PC-9 (cell line): ENCODE results near the gene ADGRD2. TPM values are rescaled to one million over a fixed set of nuclear protein-coding genes. Genes with fewer than 3 reads are reported as not detected.

Source experiments
- BruUV-seq: library from RNA; stranded (reverse); fragments of 400-500 nt; replicated peaks from 2 replicates; lab custom pipeline; 2021; lab: Mats Ljungman, UMichigan
- CTCF ChIA-PET: fragments of 300-600 bp; sonication (Branson Sonifier 250); formaldehyde crosslinking; loops from one replicate; lab custom pipeline; 2022; ENCODE audit warnings: antibody characterized with exemption; lab: Charles Lee
- POLR2A ChIA-PET: fragments of 300-600 bp; sonication (Branson Sonifier 250); formaldehyde crosslinking; loops from one replicate; lab custom pipeline; 2022; ENCODE audit warnings: antibody characterized with exemption; ENCODE audit not compliant: unreplicated experiment; lab: Charles Lee
- DNase-seq, 2 experiments: peaks; one replicate each; pipeline versions ENCODE4 v3.0.0 to v3.0.0-alpha.2; 2015 to 2022; ENCODE audit warnings: mixed read lengths in 1 of 2
- H2AFZ ChIP-seq: fragments of 200-600 bp; sonication (generic); 2 replicates; pipeline ENCODE4 v1.8.1; 2017; ENCODE audit warnings: antibody characterized with exemption
- H3F3A ChIP-seq: fragments of 200-600 bp; sonication (generic); 2 replicates; pipeline ENCODE4 v1.8.1; 2017; ENCODE audit warnings: antibody characterized with exemption, mild to moderate bottlenecking, low read depth; ENCODE audit not compliant: insufficient read depth
- H3K27ac ChIP-seq: fragments of 200-600 bp; sonication (generic); 2 replicates; pipeline ENCODE4 v1.6.1; 2016; ENCODE audit warnings: mixed run types
- H3K27me3 ChIP-seq: fragments of 200-600 bp; sonication (generic); 2 replicates; pipeline ENCODE4 v1.6.1; 2016; ENCODE audit warnings: low read depth, mixed run types; ENCODE audit not compliant: insufficient read depth
- H3K36me3 ChIP-seq: fragments of 200-600 bp; sonication (generic); 2 replicates; pipeline ENCODE4 v1.6.1; 2016; ENCODE audit warnings: low read depth, mixed run types
- H3K4me1 ChIP-seq: fragments of 200-600 bp; sonication (generic); replicated peaks from 2 replicates; pipeline ENCODE4 v1.6.1; 2016; ENCODE audit warnings: mixed run types; ENCODE audit not compliant: insufficient read depth
- H3K4me2 ChIP-seq: fragments of 200-600 bp; sonication (generic); 2 replicates; pipeline ENCODE4 v1.6.1; 2017; ENCODE audit warnings: mixed run types
- H3K4me3 ChIP-seq: fragments of 200-600 bp; sonication (generic); 2 replicates; pipeline ENCODE4 v1.6.1; 2016; ENCODE audit warnings: mixed run types
- H3K79me2 ChIP-seq: fragments of 200-600 bp; sonication (generic); 2 replicates; pipeline ENCODE4 v1.6.1; 2017; ENCODE audit warnings: low read depth, mixed run types
- H3K9me2 ChIP-seq: fragments of 200-600 bp; sonication (generic); 2 replicates; pipeline ENCODE4 v1.8.1; 2017; ENCODE audit warnings: mild to moderate bottlenecking; ENCODE audit not compliant: insufficient read depth
- H3K9me3 ChIP-seq: fragments of 200-600 bp; sonication (generic); 2 replicates; pipeline ENCODE4 v1.8.1; 2016; ENCODE audit warnings: low read depth; ENCODE audit not compliant: insufficient read depth
- H4K20me1 ChIP-seq: fragments of 200-600 bp; sonication (generic); 2 replicates; pipeline ENCODE4 v1.8.1; 2017; ENCODE audit not compliant: insufficient read depth
- EZH2 ChIP-seq: fragments of 200-600 bp; sonication (generic); IDR thresholded peaks from 2 replicates; pipeline ENCODE4 v1.8.0; 2017; ENCODE audit warnings: antibody characterized with exemption, low read depth
- intact Hi-C: fragments of 100-400 bp; cut with micrococcal nuclease; formaldehyde crosslinking; loops from one replicate; pipeline ENCODE4 v1.10.0; 2022; ENCODE audit not compliant: unreplicated experiment
- total RNA-seq: library from RNA; stranded (reverse); gene quantifications from 2 replicates; pipeline ENCODE4 v1.2.3, GENCODE V29; 2021
- TF ChIP-seq, protein P1 (sequence below): fragments of 200-600 bp; sonication (generic); conservative IDR thresholded peaks from 2 replicates; pipeline ENCODE4 v1.6.1; 2017; ENCODE audit warnings: mixed run types, antibody characterized with exemption, mild to moderate bottlenecking, moderate library complexity

ADGRD2 gene
- total RNA-seq, 1 experiment from 2014 or later, result not detected

DNA sequence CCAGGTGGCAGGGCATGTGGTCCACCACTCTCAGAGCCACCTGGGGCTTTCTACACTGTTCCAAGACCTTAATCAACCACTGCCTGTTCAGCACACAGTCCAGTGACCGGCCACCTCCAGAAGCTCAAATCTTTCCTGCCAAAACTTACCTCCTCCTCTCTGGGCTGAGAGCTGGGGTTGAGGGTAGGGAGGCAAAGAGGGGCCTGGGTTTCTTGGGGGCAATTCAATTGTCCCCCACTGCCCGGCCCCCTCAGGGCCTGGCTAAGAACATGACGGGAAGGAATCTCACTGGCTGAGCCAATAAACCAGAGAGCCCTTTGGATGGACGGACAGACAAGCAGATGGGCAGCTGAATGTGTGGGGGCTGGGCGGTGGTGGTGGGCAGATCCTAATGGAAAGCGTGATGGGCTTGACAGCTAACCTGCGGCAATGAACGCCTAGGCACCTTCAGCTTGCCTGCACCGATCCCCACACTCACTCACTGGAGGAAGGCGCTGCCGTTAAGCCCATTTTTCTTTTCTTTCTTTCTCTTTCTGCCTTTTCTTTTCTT, 51.6 kb downstream of the ADGRD2 start:
- TF ChIP-seq EZH2, result no peak
- no peak for DNase-seq
- intact Hi-C loops, result no loop called here
- ChIA-PET POLR2A (interaction anchor here (0.5 kb wide), 1 partner anchor 233 kb away, joined by 10 read pairs; no protein-coding TSS in a partner anchor), CTCF (no interaction called here)
- no TSS peak for BruUV-seq
- Histone ChIP-seq H3K79me2 (no peaks in the 10 kb centered on the region), H4K20me1 (no peaks in the 10 kb centered on the region), H3K27ac (no peak overlapping the region), H3K4me2 (no peak overlapping the region), H2AFZ (no peak overlapping the region), H3K27me3 (peaks cover 25% of the 10 kb centered on the region; the same call in 1 of the 2 replicates), H3K4me1 (no peaks in the 10 kb centered on the region), H3K4me3 (no peak overlapping the region), H3F3A (no peaks in the 10 kb centered on the region), H3K9me3 (no peaks in the 10 kb centered on the region), H3K9me2 (no peaks in the 10 kb centered on the region), H3K36me3 (no peaks in the 10 kb centered on the region)

DNA sequence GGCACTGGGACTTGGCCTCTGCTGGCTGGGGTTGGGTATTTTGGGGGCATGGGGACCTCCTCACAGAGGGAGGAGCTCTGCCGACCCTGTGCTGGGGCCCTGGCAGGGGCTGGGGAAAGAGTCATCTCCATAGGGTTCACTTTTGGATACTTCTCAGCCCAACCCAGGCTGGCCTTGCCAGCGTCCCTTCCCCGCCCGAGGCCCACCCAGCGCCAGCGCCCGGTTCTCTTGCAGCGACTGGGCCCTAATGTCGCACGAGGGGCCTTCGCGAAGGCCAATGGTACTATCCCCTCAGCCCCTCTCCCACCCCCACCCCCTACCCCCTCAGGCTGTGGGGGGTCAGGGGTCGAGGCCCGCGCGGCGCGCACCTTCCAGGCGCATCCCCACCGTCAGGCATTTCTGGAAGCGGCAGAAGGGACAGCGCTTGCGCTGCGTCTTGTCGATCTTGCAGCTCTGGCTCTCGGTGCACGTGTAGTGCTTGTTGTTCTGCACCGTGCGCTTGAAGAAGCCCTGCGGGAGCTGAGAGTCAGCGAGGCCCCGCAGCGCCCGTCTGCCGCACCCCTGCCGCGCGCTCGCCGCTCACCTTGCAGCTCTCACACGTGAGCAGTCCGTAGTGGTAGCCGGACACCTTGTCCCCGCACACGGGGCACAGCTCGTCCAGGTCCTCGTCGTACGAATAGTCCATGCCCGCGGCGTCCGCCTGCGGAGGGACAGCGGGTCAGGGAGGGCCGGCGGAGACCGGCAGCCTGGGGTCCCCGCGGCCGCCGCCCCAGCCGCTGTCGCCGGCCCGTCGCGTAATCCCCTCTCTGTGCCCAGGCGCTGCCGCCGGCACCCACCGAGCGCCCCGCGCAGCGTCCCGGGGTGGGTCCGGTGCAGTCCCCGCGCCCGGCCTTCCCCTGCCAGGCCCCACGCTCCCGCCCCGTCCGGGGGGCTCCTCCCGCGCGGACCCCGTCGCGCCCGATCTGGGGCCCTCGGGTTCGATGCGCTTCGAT, 52.8 kb downstream of the ADGRD2 start:
- Histone ChIP-seq H3K9me2 (no peaks in the 10 kb centered on the region), H3K79me2 (no peaks in the 10 kb centered on the region), H4K20me1 (no peaks in the 10 kb centered on the region), H3K27me3 (peaks cover 25% of the 10 kb centered on the region; the same call in 1 of the 2 replicates), H3K36me3 (no peaks in the 10 kb centered on the region), H3K27ac (no peak overlapping the region), H3F3A (no peaks in the 10 kb centered on the region), H3K4me2 (no peak overlapping the region), H3K9me3 (no peaks in the 10 kb centered on the region), H3K4me3 (no peak overlapping the region), H3K4me1 (no peaks in the 10 kb centered on the region), H2AFZ (no peak overlapping the region)
- BruUV-seq, result no TSS peak
- TF ChIP-seq EZH2, result no peak
- TF ChIP-seq, protein P1, sequence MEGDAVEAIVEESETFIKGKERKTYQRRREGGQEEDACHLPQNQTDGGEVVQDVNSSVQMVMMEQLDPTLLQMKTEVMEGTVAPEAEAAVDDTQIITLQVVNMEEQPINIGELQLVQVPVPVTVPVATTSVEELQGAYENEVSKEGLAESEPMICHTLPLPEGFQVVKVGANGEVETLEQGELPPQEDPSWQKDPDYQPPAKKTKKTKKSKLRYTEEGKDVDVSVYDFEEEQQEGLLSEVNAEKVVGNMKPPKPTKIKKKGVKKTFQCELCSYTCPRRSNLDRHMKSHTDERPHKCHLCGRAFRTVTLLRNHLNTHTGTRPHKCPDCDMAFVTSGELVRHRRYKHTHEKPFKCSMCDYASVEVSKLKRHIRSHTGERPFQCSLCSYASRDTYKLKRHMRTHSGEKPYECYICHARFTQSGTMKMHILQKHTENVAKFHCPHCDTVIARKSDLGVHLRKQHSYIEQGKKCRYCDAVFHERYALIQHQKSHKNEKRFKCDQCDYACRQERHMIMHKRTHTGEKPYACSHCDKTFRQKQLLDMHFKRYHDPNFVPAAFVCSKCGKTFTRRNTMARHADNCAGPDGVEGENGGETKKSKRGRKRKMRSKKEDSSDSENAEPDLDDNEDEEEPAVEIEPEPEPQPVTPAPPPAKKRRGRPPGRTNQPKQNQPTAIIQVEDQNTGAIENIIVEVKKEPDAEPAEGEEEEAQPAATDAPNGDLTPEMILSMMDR, result no peak
- CTCF ChIA-PET, result no interaction called here
- POLR2A ChIA-PET, result no interaction called here
- DNase-seq, result no peak
- intact Hi-C loops, result no loop called here

DNA sequence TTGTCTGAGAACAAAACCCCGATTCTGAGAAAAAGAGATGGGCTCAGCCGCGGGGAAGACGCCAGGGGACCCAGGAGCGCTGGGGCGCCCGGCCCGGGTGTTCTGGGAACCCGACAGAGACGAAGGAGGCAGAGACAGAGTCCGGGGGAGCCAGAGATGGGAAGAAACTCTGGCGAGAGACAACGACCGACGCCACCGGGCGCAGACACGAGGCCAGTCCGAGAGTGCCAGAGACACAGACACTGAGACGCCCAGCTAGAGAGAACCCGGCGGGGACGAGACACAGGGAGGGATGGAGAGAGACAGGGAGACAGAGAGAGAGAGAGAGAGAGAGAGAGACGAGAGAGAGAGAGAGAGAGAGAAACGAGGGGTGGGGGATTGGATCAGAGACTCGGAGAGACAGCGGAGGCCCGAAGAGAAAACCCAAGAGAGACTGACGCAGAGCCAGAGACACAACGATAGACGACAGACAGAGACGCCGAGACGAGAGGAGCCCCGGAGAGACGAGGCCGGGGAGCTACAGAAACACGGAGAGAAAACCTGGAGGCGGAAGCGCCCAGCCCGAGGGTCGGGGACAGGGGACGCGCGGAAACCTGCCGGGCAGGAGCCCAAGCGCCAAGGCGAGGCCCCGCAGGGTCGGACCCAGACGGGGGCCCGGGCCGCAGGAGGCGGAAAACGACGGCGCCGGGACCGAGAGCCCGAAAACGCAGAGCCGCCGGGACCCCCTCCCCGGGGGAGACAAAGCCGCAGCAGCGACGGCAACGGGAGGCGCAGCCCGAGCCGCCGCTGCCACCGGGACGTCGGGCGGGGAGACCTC, 53.7 kb downstream of the ADGRD2 start:
- CTCF ChIA-PET, result interaction anchor here (0.6 kb wide), 1 partner anchor 15 kb away, joined by 10 read pairs; no protein-coding TSS in a partner anchor
- H3K4me3 ChIP-seq, result no peak overlapping the region

More for the DNA sequence above, 53.7 kb downstream of the ADGRD2 start:
- Histone ChIP-seq H3K4me2 (no peak overlapping the region), H3K27ac (no peak overlapping the region), H3F3A (no peaks in the 10 kb centered on the region), H3K79me2 (no peaks in the 10 kb centered on the region), H3K9me3 (no peaks in the 10 kb centered on the region), H4K20me1 (no peaks in the 10 kb centered on the region), H2AFZ (no peak overlapping the region), H3K27me3 (peaks cover 17% of the 10 kb centered on the region; the same call in 1 of the 2 replicates), H3K4me1 (no peaks in the 10 kb centered on the region), H3K9me2 (no peaks in the 10 kb centered on the region), H3K36me3 (no peaks in the 10 kb centered on the region)
- BruUV-seq, result no TSS peak
- DNase-seq, result no peak
- POLR2A ChIA-PET, result no interaction called here
- TF ChIP-seq, protein P1, result no peak
- intact Hi-C loops, result no loop called here
